ENCODE measurements around the gene SPIRE2. TPM values are rescaled to one million over a fixed set of nuclear protein-coding genes. Genes with fewer than 3 reads are reported as not detected.

Gene SPIRE2
- total RNA-seq, 1 experiment from 2014 or later = 21.7 TPM

DNA sequence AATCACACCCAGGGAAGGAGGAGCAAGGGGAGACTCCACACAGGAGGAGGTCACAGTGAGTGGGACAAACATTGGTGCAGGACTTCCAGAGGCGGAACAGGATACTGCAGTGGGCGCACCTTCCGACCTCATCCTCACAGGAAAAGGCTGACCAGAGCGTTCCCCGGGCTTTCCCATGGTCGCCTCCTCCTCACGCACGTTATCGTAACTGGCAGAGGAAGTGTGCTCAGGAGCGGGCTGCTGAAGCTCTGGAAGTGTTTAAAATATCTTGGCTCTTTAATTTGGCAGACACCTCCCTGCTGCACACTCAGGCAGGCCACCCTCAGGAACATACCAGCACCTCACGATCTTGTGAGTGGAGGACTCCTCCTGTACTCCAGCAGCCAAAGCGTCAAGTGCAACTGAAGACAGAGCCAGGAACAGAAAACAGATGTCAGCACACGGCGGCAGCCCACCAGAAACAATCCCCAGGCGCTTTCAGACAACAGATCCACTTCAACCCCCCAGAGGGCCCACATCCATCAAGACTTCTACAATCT, 29.4 kb upstream of the SPIRE2 start:
- POLR2A ChIA-PET = interaction anchor here (0.6 kb wide), 1 partner anchor 21 kb away, joined by 5 read pairs; no protein-coding TSS in a partner anchor
- no peaks in the 10 kb centered on the region; the same call in 1 of the 2 replicates for H3K36me3 ChIP-seq (ENCODE audit: control insufficient read depth, insufficient read depth, low read length)
- no peaks in the 10 kb centered on the region for H3K4me1 ChIP-seq (ENCODE audit: control insufficient read depth, insufficient read depth, low read length)
- no peaks in the 10 kb centered on the region for H3K9me3 ChIP-seq (ENCODE audit: control insufficient read depth, insufficient read depth, low read depth, low read length)
- TF ChIP-seq REST (IDR thresholded peaks at IDR 0.05; ENCODE audit: insufficient read depth in 1 of 2, low read depth in 2 of 2, low read length in 1 of 2) (no peak), TCF7L2 (IDR thresholded peaks at IDR 0.05; ENCODE audit: low read depth, low read length) (no peak), POLR2AphosphoS5 (IDR thresholded peaks at IDR 0.05; ENCODE audit: low read depth, low read length) (no peak), SIN3A (IDR thresholded peaks at IDR 0.05; ENCODE audit: borderline replicate concordance, insufficient read depth, low read depth, low read length) (no peak)
- TF ChIP-seq, protein P1, sequence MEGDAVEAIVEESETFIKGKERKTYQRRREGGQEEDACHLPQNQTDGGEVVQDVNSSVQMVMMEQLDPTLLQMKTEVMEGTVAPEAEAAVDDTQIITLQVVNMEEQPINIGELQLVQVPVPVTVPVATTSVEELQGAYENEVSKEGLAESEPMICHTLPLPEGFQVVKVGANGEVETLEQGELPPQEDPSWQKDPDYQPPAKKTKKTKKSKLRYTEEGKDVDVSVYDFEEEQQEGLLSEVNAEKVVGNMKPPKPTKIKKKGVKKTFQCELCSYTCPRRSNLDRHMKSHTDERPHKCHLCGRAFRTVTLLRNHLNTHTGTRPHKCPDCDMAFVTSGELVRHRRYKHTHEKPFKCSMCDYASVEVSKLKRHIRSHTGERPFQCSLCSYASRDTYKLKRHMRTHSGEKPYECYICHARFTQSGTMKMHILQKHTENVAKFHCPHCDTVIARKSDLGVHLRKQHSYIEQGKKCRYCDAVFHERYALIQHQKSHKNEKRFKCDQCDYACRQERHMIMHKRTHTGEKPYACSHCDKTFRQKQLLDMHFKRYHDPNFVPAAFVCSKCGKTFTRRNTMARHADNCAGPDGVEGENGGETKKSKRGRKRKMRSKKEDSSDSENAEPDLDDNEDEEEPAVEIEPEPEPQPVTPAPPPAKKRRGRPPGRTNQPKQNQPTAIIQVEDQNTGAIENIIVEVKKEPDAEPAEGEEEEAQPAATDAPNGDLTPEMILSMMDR (IDR thresholded peaks at IDR 0.05) = no peak
- in situ Hi-C loops (cut with HindIII; ENCODE audit: low pct_unique_long_range_greater_than_20kb, low sequenced_read_pairs) (no loop called here), intact Hi-C loops (cut with micrococcal nuclease; ENCODE audit: unreplicated experiment) (no loop called here)
- DNase-seq (ENCODE audit: low read depth, low spot score) (no peak), ATAC-seq (no peak)
- no TSS peak for BruUV-seq (replicated peaks)
- H3K27ac ChIP-seq (ENCODE audit: low read length) = no peak overlapping the region
- no peaks in the 10 kb centered on the region for H3K27me3 ChIP-seq (ENCODE audit: control insufficient read depth, insufficient read depth, low read length)
- no peak overlapping the region for H3K4me3 ChIP-seq (ENCODE audit: low read depth in 2 of 2, low read length in 2 of 2)
- CTCF ChIA-PET = no interaction called here

GRCh38 chr16:89801800-89802199, 26.5 kb upstream of the SPIRE2 start:
- BruUV-seq (replicated peaks) = no TSS peak
- TF ChIP-seq, protein P1 (IDR thresholded peaks at IDR 0.05) = no peak
- TF ChIP-seq POLR2AphosphoS5 (IDR thresholded peaks at IDR 0.05; ENCODE audit: low read depth, low read length) (no peak), REST (IDR thresholded peaks at IDR 0.05; ENCODE audit: insufficient read depth in 1 of 2, low read depth in 2 of 2, low read length in 1 of 2) (no peak), TCF7L2 (IDR thresholded peaks at IDR 0.05; ENCODE audit: low read depth, low read length) (no peak), SIN3A (IDR thresholded peaks at IDR 0.05; ENCODE audit: borderline replicate concordance, insufficient read depth, low read depth, low read length) (no peak)
- peaks cover 2% of the 10 kb centered on the region for H3K36me3 ChIP-seq (ENCODE audit: control insufficient read depth, insufficient read depth, low read length)
- H3K9me3 ChIP-seq (ENCODE audit: control insufficient read depth, insufficient read depth, low read depth, low read length) = no peaks in the 10 kb centered on the region
- DNase-seq (ENCODE audit: low read depth, low spot score) (no peak), ATAC-seq (no peak)
- H3K27ac ChIP-seq (ENCODE audit: low read length) = no peak overlapping the region
- intact Hi-C loops (cut with micrococcal nuclease; ENCODE audit: unreplicated experiment) = no loop called here
- ChIA-PET CTCF (no interaction called here), POLR2A (interaction anchor here (0.6 kb wide), 2 partner anchors 15 to 512 kb away, joined by 4 read pairs; no protein-coding TSS in a partner anchor)
- in situ Hi-C loops (cut with HindIII; ENCODE audit: low pct_unique_long_range_greater_than_20kb, low sequenced_read_pairs) = no loop called here
- no peaks in the 10 kb centered on the region for H3K27me3 ChIP-seq (ENCODE audit: control insufficient read depth, insufficient read depth, low read length)
- H3K4me1 ChIP-seq (ENCODE audit: control insufficient read depth, insufficient read depth, low read length) = no peaks in the 10 kb centered on the region
- H3K4me3 ChIP-seq (ENCODE audit: low read depth in 2 of 2, low read length in 2 of 2) = no peak overlapping the region

Measured in Panc1 (cell line).